Cardiac fibroblast (primary cell): Measurements from ENCODE around the gene TRAPPC8.

ENCODE experiments used
- DNase-seq, 2 donors: peaks; one replicate each; pipeline versions ENCODE4 v3.0.0 to v3.0.0-alpha.2; 2010; ENCODE audit warnings: low read depth in 2 of 2
- H3K4me3 ChIP-seq, 2 donors: replicated peaks in 1 of 2; 1 replicate in 1 of 2; 2 replicates in 1 of 2; pipeline ENCODE4 v1.5.1; 2011; ENCODE audit warnings: low read depth in 2 of 2, low read length in 2 of 2, mild to moderate bottlenecking in 2 of 2, moderate library complexity in 1 of 2
- TF ChIP-seq, protein P1 (sequence below): IDR thresholded peaks from one replicate; pipeline ENCODE4 v1.5.1; 2011; ENCODE audit warnings: low read depth, mild to moderate bottlenecking, low read length, inconsistent platforms

Gene TRAPPC8

DNA sequence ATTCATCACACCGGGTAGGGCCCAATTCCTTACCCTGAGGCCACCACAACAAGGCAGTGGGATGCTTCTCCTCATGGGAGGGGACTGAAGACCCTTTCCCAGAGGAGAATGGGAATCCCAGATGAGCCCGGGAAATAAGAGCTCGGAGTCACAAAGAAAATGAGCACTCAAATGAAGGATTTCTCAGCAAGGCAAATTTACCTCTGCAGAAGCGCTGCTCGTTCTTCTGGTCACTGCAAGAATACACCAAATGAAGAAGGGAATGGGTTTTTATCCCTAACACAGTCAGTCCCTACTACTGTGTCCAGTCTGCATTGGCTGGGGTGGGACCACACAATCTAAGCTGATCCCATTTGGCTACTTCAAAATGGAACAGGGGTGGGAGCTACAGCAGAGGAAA is 35.7 kb upstream of the TRAPPC8 start:
- DNase-seq, result no peak
- H3K4me3 ChIP-seq, result no peak overlapping the region
- TF ChIP-seq, protein P1, sequence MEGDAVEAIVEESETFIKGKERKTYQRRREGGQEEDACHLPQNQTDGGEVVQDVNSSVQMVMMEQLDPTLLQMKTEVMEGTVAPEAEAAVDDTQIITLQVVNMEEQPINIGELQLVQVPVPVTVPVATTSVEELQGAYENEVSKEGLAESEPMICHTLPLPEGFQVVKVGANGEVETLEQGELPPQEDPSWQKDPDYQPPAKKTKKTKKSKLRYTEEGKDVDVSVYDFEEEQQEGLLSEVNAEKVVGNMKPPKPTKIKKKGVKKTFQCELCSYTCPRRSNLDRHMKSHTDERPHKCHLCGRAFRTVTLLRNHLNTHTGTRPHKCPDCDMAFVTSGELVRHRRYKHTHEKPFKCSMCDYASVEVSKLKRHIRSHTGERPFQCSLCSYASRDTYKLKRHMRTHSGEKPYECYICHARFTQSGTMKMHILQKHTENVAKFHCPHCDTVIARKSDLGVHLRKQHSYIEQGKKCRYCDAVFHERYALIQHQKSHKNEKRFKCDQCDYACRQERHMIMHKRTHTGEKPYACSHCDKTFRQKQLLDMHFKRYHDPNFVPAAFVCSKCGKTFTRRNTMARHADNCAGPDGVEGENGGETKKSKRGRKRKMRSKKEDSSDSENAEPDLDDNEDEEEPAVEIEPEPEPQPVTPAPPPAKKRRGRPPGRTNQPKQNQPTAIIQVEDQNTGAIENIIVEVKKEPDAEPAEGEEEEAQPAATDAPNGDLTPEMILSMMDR, result no peak

DNA sequence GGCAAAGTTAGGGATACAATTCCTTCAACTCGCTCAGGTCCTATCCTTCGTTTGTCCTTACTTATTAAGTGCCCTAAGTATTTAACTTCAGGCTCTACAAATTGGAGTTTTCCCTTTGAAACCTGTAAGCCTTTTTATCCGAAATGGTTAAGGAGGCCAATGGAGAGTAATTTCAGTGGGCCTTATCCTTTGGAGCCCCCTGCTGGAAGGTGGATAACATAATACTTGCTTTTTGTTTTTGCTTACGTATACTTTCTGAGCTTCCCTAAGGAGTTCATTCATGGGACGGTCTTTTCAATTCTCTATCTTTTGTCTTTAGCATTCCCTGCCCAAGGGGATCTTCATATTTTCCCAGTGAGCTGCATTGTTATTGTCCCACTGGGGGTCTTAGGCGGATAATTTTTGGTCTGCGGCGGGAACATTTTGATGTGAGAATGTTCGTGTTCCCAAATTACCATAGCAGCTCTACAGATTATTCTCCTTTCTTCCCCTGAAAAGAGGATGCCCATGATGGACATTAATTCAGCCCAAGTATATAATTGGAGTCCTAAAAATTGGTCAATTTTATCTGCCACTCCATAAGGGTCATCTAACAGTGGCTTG is 34.4 kb upstream of the TRAPPC8 start:
- H3K4me3 ChIP-seq, result no peak overlapping the region
- DNase-seq, result peak; percentile 70 to 72
- TF ChIP-seq, protein P1, result peak; percentile 69

DNA sequence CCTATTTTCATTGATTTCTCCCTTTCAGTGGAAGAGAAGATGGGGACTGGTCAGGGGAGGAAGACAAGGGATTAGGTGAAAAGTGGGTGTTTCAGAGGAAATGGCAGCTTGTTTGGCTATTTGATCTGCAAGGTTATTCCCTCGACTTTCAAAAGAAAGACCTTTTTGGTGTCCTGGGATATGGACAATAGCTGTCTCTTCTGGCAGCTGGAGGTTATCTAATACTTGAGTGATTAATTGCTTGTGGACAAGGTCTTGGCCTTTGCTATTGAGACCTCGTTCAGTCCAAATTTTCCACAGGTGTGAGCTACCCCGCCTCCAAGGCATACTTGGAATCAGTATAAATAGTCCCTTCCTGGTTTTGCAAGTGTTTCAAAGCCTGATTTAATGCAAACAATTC is 33.3 kb upstream of the TRAPPC8 start:
- no peak for DNase-seq
- H3K4me3 ChIP-seq, result no peak overlapping the region
- TF ChIP-seq, protein P1, result no peak

DNA sequence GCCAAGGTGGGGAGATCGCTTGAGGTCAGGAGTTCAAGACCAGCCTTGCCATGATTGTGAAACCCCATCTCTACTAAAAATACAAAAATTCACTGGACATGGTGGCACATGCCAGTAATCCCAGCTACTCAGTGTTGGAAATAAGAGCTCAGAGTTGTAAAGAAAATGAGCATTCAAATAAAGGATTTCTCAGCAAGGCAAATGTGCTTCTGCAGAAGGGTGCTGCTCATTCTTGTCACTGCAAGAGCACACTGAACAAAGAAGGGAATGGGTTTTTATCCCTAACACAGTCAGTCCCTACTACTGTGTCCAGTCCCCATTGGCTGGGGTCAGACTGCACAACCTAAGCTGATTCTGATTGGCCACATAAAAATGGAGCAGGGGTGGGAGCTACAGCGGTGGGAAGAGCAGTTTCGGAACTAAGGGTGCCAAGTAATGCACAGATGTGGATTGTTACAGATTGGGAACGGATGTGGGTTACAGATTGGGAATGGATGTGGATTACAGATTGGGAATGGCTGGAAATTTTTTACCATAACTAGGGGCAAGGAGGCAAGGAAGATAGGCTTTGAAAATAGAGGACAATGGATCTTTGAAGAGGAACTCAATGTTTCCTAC is 31.1 kb upstream of the TRAPPC8 start:
- TF ChIP-seq, protein P1, result no peak
- H3K4me3 ChIP-seq, result no peak overlapping the region
- DNase-seq, result peak in 1 of 2 donors; percentile 4

DNA sequence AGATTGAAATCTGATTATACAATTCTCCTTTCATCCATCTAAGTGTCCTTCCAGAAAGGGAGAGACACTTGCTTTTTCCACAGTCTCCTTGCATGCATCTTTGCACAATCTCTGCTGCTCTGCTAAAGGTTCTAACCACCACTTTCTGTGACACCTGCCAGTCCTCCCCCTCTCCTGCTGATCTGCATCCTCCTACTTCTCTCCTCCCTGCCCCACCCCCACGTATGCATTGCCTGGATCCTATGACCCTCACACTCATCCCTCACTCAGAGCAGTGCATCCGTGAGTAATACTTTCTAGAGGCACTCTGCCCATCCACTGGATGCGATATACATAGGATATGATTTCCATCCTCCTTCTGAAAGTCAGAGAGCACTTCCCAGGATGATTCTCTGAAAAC is 27.7 kb upstream of the TRAPPC8 start:
- TF ChIP-seq, protein P1, result no peak
- DNase-seq, result no peak
- no peak overlapping the region for H3K4me3 ChIP-seq

DNA sequence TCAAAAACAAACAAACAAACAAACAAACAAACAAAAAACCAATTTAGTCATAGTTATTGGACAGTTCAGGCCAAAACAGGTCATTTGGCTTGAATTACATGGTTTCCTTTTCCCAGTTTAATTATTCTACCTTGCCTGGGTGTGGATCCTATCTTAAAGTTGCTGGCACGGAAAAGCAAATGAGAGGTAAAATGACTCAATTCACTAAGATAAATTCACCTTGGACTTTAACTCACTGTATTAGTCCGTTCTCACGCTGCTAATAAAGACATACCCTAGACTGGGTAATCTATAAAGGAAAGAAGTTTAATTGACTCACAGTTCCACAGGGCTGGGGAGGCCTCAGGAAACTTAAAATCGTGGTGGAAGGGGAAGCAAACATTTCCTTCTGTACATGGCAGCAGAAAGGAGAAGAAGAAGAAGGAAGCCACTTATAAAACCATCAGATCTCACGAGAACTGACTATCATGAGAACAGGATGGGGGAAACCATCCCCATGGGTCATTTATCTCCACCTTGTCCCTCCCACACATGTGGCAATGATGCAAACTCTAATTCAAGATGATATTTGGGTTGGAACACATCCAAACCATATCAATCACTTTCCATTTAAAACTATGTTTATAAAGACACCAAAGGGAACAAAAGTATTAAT is 22.5 kb upstream of the TRAPPC8 start:
- no peak overlapping the region for H3K4me3 ChIP-seq
- TF ChIP-seq, protein P1, result no peak

More for the DNA sequence above, 22.5 kb upstream of the TRAPPC8 start:
- no peak for DNase-seq
